Measurements from ENCODE around the gene IGFBP2.

Gene IGFBP2

DNA sequence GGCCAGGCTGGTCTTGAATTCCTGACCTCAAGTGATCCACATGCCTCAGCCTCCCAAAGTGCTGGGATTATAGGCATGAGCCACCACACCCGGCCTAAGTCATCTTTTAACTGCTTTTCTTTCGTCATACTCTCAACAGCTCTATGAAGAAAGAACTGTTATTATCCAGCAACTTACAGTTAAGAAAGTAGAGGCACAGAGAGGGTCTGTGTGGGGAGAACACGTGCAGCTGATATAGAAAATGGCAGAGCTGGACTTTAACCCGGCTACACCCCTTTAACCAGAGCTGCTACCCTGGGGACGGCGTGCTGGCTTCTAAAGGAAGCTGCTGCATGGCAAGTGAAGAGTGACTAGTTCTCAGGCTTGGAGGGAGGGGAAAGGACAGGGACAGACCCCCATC, 25.5 kb downstream of the IGFBP2 start:
- H3K4me3 Mint-ChIP-seq, result no peak overlapping the region
- no peak overlapping the region for H3K27ac Mint-ChIP-seq
- no peaks in the 10 kb centered on the region for H3K36me3 Mint-ChIP-seq (ENCODE audit: low read depth)
- H3K9me3 Mint-ChIP-seq, result no peaks in the 10 kb centered on the region
- H3K4me1 Mint-ChIP-seq, result no peaks in the 10 kb centered on the region
- ATAC-seq (no peak), DNase-seq (no peak)
- no peaks in the 10 kb centered on the region for H3K27me3 Mint-ChIP-seq

DNA sequence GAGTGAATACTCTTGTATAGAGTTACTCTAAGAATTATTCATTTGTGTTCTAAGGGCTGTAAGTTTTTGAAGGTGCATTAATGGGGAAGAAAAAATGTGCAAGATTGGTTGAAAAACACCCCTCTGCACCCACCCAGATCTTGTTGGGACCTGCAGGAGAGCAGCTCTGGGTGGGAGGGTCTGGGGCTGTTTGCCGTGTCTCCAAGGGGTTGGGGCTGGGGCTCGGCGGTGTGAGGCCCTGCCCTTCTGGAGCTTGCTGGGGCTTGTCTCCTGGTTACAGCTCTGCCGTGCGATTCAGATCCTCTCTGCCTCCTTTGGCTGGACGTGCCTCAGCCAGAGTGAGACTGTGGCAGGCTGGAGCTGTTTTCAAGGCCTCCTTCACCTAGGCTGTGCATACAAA, 26.1 kb downstream of the IGFBP2 start:
- DNase-seq, result no peak
- no peak for ATAC-seq
- no peak overlapping the region for H3K4me3 Mint-ChIP-seq
- no peaks in the 10 kb centered on the region for H3K4me1 Mint-ChIP-seq
- H3K27ac Mint-ChIP-seq, result no peak overlapping the region
- H3K9me3 Mint-ChIP-seq, result no peaks in the 10 kb centered on the region
- no peaks in the 10 kb centered on the region for H3K27me3 Mint-ChIP-seq
- no peaks in the 10 kb centered on the region for H3K36me3 Mint-ChIP-seq (ENCODE audit: low read depth)

DNA sequence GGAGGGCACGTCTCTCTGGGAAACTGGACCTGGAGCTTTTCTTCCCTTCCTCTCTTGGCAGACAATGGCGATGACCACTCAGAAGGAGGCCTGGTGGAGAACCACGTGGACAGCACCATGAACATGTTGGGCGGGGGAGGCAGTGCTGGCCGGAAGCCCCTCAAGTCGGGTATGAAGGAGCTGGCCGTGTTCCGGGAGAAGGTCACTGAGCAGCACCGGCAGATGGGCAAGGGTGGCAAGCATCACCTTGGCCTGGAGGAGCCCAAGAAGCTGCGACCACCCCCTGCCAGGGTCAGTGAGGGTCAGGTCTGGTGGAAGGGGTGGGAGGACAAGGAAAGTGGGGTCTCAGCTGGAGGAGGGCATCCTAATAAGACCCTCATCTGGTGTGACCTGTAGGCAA, 27.3 kb downstream of the IGFBP2 start:
- Mint-ChIP-seq H3K27ac (no peak overlapping the region), H3K4me1 (no peaks in the 10 kb centered on the region), H3K27me3 (no peaks in the 10 kb centered on the region), H3K4me3 (no peak overlapping the region), H3K36me3 (ENCODE audit: low read depth) (no peaks in the 10 kb centered on the region), H3K9me3 (no peaks in the 10 kb centered on the region)
- no peak for ATAC-seq
- no peak for DNase-seq

DNA sequence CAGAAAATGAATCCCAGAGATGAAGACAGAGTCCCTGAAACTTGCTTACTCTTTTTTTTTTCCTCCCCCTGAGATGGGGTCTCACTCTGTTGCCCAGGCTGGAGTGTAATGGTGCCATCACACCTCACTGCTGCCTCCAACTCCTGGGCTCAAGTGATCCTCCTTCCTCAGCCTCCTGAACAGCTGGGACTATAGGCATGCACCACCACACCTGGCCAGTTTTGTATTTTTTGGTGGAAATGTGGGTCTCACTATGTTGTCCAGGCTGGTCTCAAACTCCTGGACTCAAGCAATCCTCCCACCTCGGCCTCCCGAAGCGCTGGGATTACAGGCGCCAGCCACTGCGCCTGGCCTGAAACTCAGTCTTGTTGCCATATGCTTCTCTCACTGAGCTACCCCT, 27.8 kb downstream of the IGFBP2 start:
- Mint-ChIP-seq H3K4me3 (no peak overlapping the region), H3K9me3 (no peaks in the 10 kb centered on the region)
- ATAC-seq, result no peak

DNA sequence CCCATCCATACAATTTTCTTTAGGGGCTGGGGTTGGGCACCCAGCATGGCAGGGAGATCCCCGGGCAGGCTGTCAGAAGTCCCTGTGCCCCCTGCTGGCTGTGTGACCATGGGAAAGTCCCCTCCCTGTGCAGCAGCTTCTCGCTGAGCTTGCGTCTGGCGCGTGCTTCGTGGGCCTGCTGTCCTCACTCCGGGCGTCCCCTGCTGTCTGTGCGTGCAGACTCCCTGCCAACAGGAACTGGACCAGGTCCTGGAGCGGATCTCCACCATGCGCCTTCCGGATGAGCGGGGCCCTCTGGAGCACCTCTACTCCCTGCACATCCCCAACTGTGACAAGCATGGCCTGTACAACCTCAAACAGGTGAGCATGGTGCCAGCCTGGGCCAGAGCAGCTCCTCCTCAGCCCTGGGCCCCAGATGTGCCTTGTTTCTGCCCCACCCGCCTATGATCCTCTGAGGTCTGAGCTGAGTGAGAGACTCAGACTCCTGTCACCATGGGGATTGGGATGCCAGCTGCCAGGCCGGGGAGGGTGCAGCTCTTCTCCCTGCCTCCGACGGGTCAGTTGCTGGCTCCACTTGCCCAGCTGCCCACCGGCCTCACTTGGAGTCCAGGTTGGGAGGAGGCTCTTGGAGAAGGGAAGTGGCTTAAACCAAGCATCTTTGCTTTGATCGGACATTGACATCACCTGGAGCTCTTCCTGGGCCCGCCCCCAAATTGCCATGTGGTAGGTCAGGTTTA, 28.6 kb downstream of the IGFBP2 start:
- no peak overlapping the region for H3K27ac Mint-ChIP-seq
- H3K27me3 Mint-ChIP-seq, result no peaks in the 10 kb centered on the region
- DNase-seq, result no peak
- ATAC-seq, result no peak
- H3K9me3 Mint-ChIP-seq, result no peaks in the 10 kb centered on the region
- no peaks in the 10 kb centered on the region for H3K4me1 Mint-ChIP-seq
- no peaks in the 10 kb centered on the region for H3K36me3 Mint-ChIP-seq (ENCODE audit: low read depth)
- no peak overlapping the region for H3K4me3 Mint-ChIP-seq

More for the DNA sequence above, 27.8 kb downstream of the IGFBP2 start:
- Mint-ChIP-seq H3K36me3 (ENCODE audit: low read depth) (no peaks in the 10 kb centered on the region), H3K27ac (no peak overlapping the region), H3K4me1 (no peaks in the 10 kb centered on the region), H3K27me3 (no peaks in the 10 kb centered on the region)
- no peak for DNase-seq

DNA sequence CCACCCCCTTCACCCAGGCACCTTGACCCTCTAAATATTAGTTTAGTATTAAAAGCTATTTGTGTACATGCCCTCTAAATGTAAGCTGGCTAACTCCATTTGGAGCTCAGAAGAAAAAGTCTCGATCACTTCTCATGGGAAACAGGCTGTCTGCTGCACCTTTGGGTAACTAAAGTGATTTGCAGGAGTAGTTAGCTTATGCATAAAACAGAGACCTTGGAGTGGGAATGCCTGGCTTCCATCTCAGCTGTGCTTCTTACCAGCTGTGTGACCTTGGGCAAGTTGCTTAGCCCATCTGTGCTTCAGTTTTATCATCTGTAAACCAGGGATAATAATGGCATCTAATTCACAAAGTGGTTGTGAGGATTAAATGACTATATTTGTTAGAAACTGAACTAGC, 29.9 kb downstream of the IGFBP2 start:
- H3K4me1 Mint-ChIP-seq, result no peaks in the 10 kb centered on the region
- DNase-seq (no peak), ATAC-seq (no peak)
- H3K27me3 Mint-ChIP-seq, result peaks cover 2% of the 10 kb centered on the region
- H3K4me3 Mint-ChIP-seq, result no peak overlapping the region
- no peak overlapping the region for H3K27ac Mint-ChIP-seq
- no peaks in the 10 kb centered on the region for H3K9me3 Mint-ChIP-seq
- no peaks in the 10 kb centered on the region for H3K36me3 Mint-ChIP-seq (ENCODE audit: low read depth)

DNA sequence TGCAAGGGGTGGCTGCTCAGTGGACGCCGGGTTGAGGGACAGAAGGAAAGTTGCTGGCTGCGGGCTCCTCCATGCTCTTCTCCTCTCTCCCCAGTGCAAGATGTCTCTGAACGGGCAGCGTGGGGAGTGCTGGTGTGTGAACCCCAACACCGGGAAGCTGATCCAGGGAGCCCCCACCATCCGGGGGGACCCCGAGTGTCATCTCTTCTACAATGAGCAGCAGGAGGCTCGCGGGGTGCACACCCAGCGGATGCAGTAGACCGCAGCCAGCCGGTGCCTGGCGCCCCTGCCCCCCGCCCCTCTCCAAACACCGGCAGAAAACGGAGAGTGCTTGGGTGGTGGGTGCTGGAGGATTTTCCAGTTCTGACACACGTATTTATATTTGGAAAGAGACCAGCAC, 30.6 kb downstream of the IGFBP2 start:
- H3K4me1 Mint-ChIP-seq, result no peaks in the 10 kb centered on the region
- ATAC-seq (no peak), DNase-seq (no peak)
- no peak overlapping the region for H3K4me3 Mint-ChIP-seq
- H3K36me3 Mint-ChIP-seq (ENCODE audit: low read depth), result no peaks in the 10 kb centered on the region
- H3K9me3 Mint-ChIP-seq, result no peaks in the 10 kb centered on the region
- H3K27ac Mint-ChIP-seq, result no peak overlapping the region
- peaks cover 2% of the 10 kb centered on the region for H3K27me3 Mint-ChIP-seq

DNA sequence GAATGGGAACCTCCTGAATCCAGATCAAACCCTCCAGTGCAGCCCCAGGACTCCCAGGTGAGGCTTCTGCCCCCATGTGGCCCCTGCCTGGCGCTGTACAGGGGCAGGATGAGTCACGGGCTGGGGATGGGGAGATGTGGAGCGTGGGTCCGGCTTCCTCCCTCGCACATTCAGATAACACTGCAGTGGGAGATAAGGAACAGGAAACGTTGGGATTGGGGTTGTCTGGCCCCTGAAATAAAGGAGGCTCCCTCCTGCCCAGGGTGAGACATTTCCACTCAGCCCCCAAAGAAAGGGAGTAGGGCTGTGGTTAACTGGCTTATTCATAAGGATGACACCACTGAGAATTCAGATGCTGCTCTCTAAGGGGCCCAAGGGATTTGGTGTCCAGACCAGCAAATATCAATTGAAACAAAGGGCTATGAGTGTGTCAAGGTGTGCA, 31.4 kb downstream of the IGFBP2 start:
- ATAC-seq (peak; percentile 14), DNase-seq (no peak)
- H3K4me3 Mint-ChIP-seq, result no peak overlapping the region
- H3K27me3 Mint-ChIP-seq, result peaks cover 5% of the 10 kb centered on the region
- no peaks in the 10 kb centered on the region for H3K36me3 Mint-ChIP-seq (ENCODE audit: low read depth)
- no peaks in the 10 kb centered on the region for H3K4me1 Mint-ChIP-seq
- no peak overlapping the region for H3K27ac Mint-ChIP-seq
- H3K9me3 Mint-ChIP-seq, result no peaks in the 10 kb centered on the region

DNA sequence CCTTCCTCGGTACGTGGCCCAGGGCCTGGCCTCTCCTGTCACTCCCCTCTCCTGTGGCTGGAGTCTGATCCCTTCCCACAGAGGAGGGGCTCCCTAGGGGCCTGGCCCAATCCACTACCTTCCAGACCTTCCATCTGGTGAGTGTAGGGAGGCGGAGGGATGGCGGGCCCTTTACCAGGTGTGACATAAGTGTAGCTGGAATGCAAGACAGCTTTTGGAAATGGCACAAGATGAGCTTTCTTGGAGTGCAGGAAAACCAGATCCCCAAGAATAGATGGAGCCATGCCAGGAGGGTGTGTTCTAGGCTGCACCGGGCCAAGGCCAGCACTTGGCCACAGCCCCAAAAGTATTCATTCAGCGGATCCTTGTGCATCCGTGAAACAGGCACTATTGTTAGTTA, 32.0 kb downstream of the IGFBP2 start:
- ATAC-seq (no peak), DNase-seq (no peak)
- Mint-ChIP-seq H3K36me3 (ENCODE audit: low read depth) (no peaks in the 10 kb centered on the region), H3K27me3 (peaks cover 10% of the 10 kb centered on the region), H3K4me3 (no peak overlapping the region), H3K27ac (no peak overlapping the region), H3K9me3 (no peaks in the 10 kb centered on the region), H3K4me1 (no peaks in the 10 kb centered on the region)

DNA sequence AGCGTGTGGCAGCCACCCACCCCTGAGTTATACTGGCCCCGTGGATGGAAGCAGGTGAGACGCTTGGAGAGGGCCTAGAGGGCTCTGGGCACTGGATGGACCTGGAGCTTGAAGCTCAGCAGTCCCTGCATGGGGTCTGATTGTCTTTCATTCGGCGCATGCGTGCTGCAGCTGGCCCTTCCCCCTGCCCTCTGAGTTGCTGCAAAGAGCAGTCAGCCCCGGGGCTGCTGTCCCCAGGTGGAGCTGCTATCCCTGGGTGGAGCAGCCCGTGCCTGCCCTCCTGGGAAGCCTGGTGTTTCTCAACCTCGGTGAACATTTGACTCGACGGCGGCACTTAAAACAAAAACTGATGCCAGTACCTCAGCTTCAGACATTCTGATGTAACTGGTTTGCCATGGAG, 32.5 kb downstream of the IGFBP2 start:
- Mint-ChIP-seq H3K9me3 (no peaks in the 10 kb centered on the region), H3K27me3 (peaks cover 13% of the 10 kb centered on the region), H3K4me3 (no peak overlapping the region), H3K36me3 (ENCODE audit: low read depth) (no peaks in the 10 kb centered on the region), H3K4me1 (no peaks in the 10 kb centered on the region), H3K27ac (no peak overlapping the region)
- ATAC-seq, result no peak
- no peak for DNase-seq

DNA sequence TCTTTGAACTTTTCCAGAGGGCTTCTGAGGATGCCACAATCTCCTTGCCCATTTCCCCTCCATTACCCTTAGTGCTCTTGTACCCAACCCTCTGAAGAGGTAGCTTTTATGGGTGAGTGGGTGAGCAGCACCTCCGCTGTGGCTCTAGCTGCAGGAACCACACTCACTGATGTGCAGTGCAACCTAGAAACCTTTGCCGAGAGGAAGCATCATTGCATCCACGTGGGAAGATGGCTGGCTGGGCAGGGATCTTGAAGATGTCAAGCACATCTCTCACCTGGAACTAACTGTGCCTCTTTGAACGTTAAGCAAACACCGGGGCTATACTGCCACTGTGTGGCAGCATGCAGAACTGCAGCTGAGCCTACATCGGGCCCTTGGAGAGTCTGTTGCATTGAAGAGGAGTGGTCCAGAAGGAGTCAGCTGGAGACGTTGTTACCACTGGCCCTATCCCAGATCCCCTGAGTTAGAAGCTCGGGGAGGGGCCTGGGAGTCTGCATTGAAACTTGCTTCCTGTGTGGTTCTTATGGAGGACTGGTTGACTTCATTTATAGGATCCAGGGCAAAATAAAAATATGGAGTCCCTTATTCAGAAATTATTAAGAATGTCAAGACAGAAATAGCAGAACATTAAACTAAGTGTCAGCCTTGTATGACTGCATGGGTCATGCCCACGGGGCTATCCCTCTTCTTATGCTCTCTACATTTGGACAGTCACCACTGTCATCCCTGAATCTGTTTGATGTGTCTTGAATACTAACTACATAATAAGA, 33.4 kb downstream of the IGFBP2 start:
- Mint-ChIP-seq H3K9me3 (no peaks in the 10 kb centered on the region), H3K4me1 (no peaks in the 10 kb centered on the region), H3K27ac (no peak overlapping the region), H3K4me3 (no peak overlapping the region), H3K27me3 (peaks cover 17% of the 10 kb centered on the region), H3K36me3 (ENCODE audit: low read depth) (no peaks in the 10 kb centered on the region)
- peak; percentile 71 for DNase-seq
- peak; percentile 58 for ATAC-seq

DNA sequence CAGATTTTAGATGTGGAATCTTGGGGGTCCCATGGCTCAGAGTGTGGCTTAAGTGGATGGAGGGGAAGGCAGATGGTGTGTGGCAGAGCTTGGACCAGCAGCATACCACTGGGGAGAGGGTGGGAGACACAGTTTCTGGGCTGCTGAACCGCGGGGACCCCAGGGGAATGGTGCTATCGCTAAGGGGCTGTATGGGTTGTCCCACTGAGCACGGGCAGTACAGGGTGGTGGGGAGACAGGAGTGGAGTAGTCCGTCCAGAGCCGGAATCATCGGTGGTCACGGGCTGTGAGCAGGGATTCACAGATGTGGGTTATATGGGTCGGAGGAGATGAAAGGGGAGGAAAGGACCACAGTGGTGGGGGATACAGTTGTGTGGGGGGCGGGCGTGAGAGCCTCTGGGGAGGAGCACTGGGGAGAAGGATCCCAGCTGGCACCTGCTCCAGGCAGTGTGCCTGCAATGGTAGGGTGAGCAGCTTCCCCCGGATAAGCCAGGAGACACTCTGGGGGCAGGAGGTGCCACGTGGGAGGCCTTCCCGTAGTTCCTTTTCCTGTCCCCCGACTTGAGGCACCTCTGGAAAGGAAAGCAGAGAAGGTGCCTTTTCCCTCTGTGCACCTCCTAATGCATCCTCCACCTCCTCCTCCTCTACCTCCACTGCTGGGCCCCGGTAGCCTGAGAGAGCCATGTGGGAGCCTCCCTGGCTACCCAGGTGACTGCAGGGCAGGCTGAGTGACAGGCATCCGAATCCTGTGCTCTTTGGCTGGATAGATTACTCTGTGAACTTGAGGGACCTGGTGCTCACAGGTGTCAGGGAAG, 37.3 kb downstream of the IGFBP2 start:
- H3K4me3 Mint-ChIP-seq, result no peak overlapping the region
- no peaks in the 10 kb centered on the region for H3K4me1 Mint-ChIP-seq
- DNase-seq, result no peak
- no peak for ATAC-seq
- no peaks in the 10 kb centered on the region for H3K36me3 Mint-ChIP-seq (ENCODE audit: low read depth)
- no peak overlapping the region for H3K27ac Mint-ChIP-seq
- H3K27me3 Mint-ChIP-seq, result peaks cover 24% of the 10 kb centered on the region
- no peaks in the 10 kb centered on the region for H3K9me3 Mint-ChIP-seq

DNA sequence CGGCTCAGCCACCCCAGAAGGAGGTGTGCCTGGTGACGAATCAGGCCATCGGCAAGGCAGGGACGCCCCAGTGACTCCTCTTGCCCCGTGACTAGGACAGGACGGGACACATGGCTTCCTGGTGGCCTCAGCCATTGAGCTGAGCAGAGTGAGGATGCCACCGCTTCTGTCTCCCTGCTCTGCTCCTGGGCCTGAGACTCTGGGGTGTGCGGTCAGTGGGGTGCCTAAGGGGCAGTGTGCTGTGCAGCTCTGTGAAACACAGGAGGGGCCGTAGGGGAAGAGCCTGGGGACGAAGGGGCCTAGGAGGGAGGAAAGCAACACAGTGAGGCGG, 37.8 kb downstream of the IGFBP2 start:
- Mint-ChIP-seq H3K4me3 (no peak overlapping the region), H3K36me3 (ENCODE audit: low read depth) (no peaks in the 10 kb centered on the region), H3K9me3 (no peaks in the 10 kb centered on the region), H3K27me3 (peaks cover 28% of the 10 kb centered on the region), H3K4me1 (no peaks in the 10 kb centered on the region), H3K27ac (no peak overlapping the region)
- ATAC-seq, result no peak
- no peak for DNase-seq

DNA sequence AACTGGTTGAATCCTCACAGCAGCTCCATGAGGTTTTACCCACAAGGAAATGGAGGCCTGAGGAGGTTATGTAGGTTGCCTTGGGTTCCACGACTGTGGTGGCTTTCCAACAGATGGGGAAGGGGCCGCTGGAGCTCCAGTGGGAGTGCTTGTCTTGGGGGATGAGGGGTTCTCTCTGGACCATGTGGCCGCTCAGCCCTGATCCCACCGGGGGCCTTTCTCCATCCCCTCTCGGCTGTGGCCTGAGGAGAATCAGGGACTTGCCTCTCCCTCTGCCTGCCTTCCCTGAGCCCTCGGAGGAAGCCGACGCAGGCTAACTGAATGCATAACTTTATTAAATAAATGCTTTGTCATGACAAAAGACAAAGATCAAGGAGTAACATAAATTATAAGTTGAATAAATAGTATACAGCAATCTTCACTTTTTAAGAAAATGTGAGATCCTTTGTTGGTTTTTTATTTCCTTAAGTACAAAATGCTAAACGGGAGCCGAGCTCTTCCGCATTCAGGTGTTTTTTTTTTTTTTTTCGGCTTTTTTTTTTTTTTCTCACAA, 38.6 kb downstream of the IGFBP2 start:
- Mint-ChIP-seq H3K4me3 (no peak overlapping the region), H3K9me3 (no peaks in the 10 kb centered on the region), H3K36me3 (ENCODE audit: low read depth) (no peaks in the 10 kb centered on the region), H3K27me3 (peaks cover 28% of the 10 kb centered on the region), H3K4me1 (no peaks in the 10 kb centered on the region), H3K27ac (no peak overlapping the region)
- no peak for DNase-seq
- no peak for ATAC-seq

DNA sequence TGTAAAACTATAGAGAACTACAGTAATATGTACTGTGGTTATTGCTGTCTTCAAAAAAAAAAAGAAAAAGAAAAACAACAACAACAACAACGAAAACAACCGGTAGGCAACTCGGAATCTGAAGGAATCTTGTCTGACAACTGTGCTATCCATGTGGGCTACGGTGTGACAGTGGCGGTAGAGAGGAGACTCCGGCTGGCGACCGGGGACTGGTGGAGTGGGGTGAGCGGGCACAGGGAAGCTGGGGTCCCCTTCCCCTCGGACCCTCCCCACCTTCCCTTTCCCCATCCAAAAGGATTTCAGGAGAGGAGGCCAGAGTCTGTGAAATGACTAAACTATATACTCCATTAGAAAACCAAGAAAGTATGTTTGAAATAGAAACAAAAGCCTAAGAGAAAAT, 39.2 kb downstream of the IGFBP2 start:
- Mint-ChIP-seq H3K4me3 (no peak overlapping the region), H3K27ac (no peak overlapping the region)

More for the DNA sequence above, 39.2 kb downstream of the IGFBP2 start:
- ATAC-seq, result no peak
- H3K27me3 Mint-ChIP-seq, result peaks cover 28% of the 10 kb centered on the region
- no peaks in the 10 kb centered on the region for H3K9me3 Mint-ChIP-seq
- H3K36me3 Mint-ChIP-seq (ENCODE audit: low read depth), result no peaks in the 10 kb centered on the region
- DNase-seq, result no peak
- H3K4me1 Mint-ChIP-seq, result no peaks in the 10 kb centered on the region

Measured in activated naive CD8-positive, alpha-beta T cell treated with anti-CD3 and anti-CD28 coated beads, Interleukin-2, amount 50 U/mL, for 24 hours (primary cell).